Breast epithelium (tissue), 3 donors: ENCODE data around the gene MALAT1.

Experiments used
- CTCF ChIP-seq, 3 donors: fragments of 450-650 bp; IDR thresholded peaks; one replicate each; pipeline ENCODE4 v1.5.1; 2016 to 2017; ENCODE audit warnings: antibody characterized with exemption in 3 of 3, mild to moderate bottlenecking in 3 of 3, moderate library complexity in 3 of 3
- POLR2A ChIP-seq: fragments of 450-650 bp; IDR thresholded peaks from one replicate; pipeline ENCODE4 v1.6.1; 2016; ENCODE audit warnings: antibody characterized with exemption, mild to moderate bottlenecking, moderate library complexity
- POLR2AphosphoS5 ChIP-seq, 3 donors: sonication (generic); formaldehyde crosslinking; IDR thresholded peaks; one replicate each; pipeline ENCODE4 v1.6.1; 2017; ENCODE audit warnings: antibody characterized with exemption in 3 of 3

DNA sequence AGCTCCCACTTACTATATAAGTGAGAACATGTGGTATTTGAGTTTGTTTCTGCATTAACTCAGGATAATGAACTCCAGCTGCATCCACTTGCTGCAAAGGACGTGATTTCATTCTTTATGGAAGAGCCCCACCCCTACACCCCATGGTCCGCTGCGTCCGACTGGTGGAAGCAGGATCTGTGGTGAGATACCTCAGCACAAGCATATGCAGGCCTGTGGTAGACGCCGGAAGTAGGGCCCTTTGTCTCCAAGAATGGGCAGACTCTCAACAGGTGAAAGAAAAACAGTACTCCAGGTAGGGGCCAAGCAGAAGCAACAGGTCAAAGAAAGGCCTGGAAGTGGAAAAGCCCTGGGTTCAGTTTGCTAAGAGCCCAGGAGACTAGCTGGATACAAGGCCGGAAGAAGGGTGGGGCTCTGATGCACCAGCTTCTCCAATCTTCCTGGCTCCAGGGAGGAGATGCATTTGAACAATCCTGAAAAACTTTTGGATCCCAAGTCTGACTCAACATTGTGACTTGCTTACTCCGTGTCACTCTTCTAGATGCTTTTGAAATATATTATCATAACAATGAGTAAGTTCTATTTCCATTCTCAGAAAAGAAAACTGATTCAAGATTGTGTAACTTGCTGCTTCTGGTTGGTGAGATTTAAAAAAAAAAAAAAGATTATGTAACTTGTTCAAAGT is 45.9 kb upstream of the MALAT1 start:
- TF ChIP-seq POLR2AphosphoS5 (IDR thresholded peaks at IDR 0.05) (no peak), CTCF (IDR thresholded peaks at IDR 0.05) (no peak), POLR2A (no peak)
